ENCODE data around the gene COMMD1.
"Not testable (repeated sequence)": the region's sequence is repeated elsewhere in the genome, so short reads cannot be mapped to it uniquely, and the experiment has no call there.

The COMMD1 gene

DNA sequence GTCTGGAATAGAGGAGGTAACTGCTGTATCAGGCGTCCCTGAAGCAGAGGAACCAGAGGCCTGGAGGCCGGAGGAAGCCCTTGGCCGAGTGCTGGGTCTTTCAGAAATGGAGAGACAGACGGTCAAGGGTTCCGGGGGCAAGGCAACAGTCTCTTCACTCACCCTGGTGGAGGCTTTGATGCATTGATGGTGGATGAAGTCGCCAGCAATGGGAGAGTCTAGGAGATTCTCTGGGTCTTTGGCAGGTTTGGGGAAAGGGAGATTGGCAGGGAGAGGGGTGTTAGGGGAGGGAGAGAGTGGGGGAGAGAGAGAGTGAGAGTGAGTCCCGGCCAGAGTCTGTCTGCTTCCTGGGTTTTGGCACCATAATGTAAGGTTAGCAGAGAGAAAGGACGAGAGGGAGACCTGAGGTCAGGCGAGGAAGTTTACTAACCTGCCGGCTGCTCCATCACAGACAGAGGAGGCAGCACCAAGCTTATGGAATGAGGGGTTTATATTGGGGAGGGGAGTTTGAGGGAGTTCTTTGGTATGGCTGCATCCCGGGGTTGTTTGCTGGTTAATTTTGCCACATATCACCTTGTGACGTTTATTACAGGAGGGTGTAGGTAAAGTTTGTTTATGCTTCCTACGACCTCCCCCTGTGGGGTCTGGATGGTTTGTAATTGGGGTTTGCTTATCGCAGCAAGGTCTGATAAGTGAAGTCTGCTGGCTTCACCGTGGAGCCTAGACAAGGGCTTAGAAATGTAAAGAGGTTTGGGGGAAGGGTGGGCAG lies 19.6 kb downstream of the COMMD1 start:
- DNase-seq, result no peak

DNA sequence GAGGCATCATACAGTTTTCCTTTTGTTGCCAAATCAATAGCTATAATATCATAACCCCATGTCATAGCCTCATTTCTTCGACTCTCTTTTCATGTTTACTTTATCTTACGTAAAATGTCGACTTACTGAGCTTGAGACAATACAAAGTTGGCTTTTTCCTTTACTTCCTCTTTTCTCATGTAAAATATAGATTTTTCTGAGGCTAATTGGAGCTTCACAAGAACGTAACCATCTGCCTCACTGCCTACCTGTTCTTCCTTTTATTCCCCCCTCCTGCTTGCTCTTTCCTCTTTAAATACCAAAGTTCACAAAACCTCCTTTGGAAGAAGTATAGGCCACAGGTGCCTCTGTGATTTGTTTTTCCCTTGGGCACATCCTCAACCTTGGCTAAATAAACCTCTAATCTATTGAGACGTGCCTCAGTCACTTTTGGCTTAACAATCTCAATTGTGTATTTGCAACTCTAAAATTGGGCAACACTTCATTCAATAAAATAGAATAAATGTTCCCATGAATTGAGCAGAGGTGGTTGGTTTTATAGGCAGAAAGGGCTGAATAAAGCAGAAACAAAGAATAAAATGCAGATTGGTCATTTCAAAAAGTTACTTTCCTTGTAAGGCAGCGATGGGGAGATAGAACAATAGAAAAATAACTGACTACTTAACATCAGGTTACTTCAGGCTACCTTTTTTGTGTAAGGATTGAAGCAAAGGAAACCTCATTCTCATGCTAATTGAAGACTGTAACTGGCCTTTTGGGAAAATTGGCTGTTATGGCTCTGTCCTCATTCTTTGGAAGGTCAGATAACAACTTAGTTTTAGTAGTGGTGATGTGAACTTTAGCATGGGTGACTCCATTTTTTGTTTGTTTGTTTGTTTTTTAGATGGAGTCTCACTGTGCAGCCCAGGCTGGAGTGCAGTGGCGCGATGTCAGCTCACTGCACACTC lies 21.3 kb downstream of the COMMD1 start:
- DNase-seq, result no peak

DNA sequence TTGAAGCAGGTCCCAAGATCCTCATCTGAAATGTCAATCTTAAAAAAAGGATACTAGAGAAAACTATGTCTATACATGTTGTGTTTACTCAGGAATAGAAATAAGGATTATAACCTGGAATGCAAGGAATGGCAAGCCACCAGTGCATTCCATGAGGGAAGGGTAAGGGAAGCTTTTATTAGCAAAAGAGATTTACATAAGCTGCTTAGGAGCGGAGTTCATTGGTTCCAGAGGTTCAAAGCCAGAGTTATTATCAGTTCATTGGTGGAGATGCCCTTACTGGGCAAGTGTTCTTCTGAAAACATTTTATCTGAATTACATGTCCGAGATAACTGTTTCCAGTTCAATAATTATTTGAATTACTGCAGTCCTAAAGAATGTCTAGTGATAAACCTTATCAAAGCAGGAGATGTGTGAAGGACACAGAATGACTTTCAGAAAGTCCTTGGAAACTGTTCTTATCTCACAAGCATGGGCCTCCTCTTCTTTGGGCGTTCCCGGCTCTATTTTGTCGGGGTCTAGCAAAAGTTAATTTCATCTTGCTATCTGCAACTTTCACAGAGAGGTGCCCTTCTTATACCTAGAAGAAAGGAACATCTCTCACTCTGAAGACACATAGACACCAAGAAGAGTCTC lies 23.5 kb downstream of the COMMD1 start:
- DNase-seq, result no peak

DNA sequence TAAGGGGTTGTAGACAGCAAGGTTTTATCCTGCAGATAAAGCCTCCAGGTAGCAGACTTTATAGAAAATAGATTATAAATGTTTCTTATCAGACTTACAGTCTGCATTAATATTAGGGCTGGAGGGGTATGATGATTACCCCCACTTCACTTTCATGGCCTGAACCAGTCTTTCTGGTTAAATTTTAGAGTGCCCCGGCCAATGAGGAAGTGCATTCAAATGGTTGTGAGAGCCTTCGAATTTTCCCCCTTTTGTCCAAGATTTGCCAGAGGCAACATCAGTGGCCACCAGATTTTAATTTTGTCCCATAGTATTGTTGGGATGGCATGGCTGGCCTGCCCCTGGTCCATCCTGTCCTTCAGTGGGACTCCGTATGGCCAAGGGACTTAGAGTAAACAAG lies 31.6 kb downstream of the COMMD1 start:
- DNase-seq, result no peak

DNA sequence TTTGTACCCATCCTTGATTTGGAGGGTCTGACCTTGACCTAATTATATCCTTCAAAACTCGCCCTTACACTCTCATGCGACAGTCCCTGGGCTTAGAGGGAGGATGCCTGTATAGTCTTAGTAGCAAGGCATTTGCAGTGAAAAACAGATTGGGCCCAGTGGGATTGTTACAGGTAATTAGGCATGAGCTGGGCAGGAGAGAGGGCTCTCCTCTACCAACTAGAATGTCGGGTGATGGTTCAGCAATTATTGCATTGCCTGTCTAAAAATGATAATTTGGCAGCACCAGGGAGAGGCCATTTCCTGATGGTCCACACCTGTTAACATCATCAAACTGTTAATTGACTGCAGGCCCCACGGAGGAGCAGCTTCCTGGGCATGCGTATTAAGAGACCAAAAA lies 32.4 kb downstream of the COMMD1 start:
- DNase-seq, result no peak

DNA sequence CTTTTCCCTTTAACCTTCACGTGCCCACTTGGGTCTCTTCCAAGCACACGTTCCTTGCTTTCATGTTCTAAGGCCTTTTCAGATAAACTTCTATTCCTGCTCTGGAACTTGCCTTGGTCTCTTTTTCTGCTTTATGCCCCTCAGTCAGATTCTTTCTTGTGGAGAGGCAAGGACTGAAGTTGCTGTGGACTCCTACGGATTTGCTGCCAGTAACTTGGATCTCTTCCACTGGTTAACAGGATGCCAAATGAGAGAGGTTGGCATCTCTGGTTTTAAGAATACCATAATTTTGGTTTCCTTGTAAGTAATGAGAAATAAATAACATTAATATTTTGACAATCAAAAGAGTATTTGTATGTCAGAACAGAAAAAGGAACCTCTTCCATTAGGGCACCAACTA lies 33.0 kb downstream of the COMMD1 start:
- DNase-seq, result no peak

DNA sequence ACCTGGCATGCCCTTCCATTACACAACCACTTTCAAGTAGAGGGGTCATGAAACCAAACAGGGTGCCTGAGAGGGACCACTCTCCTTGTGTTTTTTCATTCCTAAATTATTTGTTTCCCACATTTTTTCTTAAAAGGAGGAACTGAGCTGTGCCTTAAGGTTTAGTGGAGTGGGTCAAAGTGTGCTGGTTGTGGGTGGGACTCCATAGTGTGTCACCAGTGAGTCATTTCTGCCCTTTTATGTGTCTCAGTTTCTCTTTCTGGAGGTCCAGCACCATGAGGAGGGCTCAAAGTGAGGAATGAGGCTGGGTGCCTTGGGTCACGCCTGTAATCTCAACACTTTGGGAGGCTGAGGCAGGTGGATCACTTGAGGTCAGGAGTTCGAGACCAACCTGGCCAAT lies 37.8 kb downstream of the COMMD1 start:
- DNase-seq, result no peak

DNA sequence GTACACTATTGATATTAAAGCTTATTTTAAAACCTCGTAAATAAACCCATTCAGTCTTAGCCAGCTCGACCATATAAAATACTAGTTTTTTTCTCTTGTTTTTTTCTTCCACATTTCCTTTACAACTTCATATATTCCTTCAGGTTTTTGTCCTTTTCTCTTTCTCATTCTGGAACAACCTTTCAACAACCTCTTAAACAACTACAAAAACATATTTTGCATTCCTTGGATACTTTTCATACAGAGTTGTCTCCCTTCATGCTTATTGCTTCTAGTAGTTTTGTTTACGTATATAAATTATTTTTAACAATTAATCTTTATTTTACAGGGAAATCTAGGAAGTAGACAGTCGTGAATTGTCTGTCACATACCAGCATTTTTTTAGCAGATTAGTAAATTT lies 41.2 kb downstream of the COMMD1 start:
- no peak for DNase-seq

DNA sequence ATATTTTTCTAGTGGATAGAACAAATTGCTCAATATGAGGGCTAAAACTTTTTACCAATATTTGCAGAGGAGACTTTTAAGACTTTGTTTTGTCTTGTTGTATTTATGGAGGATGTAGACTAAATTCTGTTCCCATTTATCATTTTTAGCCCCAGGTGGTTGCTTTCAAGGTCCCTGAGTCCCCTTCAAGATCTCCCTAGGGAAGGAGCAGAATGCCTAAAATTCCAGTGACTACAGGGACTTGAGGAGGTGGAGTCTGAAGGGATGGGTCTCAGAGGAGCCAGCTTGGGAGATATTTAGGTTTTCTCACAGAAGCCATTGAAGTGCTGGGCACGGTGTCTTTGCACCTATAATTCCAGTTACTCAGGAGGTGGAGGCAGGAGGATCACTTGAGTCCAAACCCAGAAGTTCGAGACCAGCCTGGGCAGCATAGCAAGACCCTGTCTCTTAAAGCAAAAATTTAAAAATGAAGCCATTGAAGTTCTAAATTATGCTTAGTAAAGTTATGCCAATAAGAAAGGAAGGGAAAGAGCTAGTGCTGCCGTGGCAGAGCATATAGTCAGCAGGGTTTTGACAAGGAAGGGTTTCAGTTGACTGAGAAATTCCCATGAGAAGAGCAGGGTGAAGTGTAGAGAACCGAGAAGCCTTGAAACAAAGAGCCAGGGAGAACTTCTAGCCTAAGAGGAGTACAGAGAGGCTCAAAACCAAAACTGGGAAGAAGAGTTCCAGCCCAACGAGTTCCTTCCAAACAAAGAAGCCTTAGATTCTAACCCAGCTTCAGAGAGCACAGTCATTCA lies 43.4 kb downstream of the COMMD1 start:
- DNase-seq, result no peak

DNA sequence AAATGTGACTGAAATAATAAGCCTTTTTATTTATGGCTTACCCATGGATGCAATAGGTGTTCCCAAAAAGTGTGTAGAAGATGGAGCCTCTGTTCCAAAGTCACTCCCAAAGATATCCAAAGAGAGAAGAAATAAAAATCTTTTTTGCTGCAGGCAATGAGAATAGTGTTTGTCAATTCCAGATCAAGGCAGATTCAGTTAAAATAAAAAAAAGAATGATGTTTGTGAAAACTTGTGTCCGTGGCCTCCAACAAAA lies 43.9 kb downstream of the COMMD1 start:
- no peak for DNase-seq

DNA sequence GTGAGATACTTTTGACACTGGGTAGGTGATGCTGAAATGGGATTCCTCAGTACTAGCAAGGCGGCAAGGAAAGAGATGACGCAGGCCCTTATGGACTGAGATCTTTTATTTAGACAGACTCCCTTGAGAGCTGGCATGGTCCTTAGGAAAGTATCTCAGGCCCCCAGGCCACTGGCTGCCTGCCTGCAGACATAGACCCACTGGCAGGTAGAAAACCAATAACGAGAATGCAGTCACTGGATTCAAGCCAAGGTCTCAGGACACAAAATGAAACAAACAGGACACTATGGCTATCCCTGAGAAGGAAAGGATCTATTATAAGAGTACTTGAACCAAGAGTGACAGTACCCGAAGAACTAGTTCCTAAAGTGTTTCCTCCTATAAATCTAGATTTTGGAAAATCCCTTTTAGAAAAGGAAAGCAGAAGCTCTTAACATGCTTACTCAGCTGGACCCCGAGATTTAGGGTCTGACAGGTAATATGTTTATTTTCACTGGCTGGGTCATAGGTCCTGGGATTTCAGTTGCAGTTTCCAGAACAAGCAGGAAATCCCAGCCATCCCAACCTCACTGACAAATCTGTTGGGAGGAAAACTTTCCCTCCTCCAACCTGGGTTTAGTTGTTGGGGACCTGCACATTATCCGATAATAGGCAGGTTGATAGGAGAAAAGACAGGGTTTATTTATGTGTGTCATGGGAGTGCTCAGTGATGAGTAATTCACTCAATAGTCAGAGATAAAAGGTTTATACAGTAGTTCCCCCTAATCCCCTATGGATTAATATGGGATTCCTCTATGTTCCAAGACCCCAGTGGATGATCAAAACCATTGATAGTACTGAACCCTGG lies 44.5 kb downstream of the COMMD1 start:
- DNase-seq, result no peak

DNA sequence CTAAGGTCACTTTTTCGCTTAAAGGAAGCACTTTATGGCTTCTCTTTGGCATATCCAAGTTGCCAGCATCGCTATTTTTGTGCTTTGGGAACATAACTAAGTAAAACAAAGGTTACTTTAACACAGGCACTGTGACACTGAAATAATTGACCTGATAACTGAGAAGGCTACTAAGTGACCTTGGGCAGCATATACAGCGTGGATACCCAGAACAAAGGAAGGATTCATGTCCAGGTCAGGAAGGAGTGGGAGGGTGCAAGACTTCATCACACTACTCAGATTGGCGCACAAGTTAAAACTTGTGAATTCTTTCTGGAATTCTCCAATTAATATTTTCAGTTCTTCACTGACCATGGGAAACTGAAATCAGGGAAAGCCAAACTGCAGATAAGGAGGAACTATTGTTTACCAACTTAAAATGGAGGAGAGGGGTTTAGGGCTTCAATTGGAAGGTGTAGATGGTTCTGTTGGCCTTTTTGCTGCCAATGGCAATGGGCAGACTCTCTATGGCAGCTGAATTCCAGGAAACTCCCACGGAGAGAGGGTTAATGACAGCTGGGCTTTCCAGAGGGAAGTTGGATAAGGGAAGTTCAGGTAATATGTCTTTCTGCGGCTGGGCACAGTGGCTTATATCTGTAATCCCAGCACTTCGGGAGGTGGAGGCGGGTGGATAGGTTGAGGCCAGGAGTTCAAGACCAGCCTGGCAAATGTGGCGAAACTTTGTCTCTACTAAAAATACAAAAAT lies 45.3 kb downstream of the COMMD1 start:
- DNase-seq, result no peak

DNA sequence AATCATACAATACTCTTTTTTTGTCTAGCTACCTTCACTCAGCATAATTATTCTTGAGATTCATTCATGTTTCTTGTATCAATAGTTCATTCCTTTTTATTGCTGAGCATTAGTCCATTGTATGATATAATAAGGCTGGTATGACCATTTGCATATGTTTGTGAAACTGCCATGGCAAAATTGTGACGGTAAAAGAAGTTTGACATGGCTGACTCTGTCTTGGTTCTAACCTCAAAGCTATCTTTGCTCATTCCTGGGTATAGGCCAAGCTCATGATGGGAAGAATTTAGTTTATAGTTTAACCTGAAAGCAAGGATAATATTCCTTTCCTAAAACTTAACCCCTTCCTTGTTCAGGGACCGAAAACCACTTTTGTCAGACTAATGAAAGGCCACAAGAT lies 46.4 kb downstream of the COMMD1 start:
- DNase-seq, result no peak

DNA sequence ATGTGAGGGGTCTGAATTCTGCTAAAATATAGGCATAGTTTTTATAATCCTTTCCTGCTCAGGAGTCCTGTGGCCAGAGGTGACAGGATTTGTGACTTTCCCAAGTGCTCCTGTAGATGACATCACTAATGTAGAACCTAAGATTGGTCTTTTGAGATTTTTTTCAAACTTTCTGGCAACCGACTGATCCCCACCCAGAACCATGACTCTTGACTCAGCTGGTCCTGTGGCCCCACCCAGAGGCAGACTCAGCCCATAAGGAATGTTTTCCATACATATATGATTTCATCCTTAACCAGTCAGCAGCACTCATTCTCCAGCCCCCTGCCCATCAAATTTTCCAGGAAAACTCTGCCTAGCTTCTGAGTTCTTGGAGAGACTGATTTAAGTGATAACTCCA lies 46.8 kb downstream of the COMMD1 start:
- DNase-seq, result no peak

DNA sequence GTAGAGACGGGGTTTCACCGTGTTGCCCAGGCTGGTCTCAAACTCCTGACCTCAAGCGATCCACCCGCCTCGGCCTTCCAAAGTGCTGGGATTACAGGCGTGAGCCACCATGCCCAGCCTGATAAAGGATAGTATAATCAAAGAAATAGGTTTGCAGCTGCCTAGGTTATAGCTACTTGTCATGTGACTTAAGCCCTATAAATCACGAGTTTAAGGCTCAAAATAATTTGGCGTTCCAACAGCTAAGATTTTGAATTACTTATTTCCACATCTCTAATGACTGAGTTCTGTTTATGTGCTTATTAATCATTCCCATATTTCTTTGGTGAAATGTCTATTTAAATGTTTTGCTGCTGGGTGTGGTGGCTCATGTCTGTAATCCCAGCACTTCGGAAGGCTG lies 49.4 kb downstream of the COMMD1 start:
- not testable (repeated sequence) for DNase-seq

DNA sequence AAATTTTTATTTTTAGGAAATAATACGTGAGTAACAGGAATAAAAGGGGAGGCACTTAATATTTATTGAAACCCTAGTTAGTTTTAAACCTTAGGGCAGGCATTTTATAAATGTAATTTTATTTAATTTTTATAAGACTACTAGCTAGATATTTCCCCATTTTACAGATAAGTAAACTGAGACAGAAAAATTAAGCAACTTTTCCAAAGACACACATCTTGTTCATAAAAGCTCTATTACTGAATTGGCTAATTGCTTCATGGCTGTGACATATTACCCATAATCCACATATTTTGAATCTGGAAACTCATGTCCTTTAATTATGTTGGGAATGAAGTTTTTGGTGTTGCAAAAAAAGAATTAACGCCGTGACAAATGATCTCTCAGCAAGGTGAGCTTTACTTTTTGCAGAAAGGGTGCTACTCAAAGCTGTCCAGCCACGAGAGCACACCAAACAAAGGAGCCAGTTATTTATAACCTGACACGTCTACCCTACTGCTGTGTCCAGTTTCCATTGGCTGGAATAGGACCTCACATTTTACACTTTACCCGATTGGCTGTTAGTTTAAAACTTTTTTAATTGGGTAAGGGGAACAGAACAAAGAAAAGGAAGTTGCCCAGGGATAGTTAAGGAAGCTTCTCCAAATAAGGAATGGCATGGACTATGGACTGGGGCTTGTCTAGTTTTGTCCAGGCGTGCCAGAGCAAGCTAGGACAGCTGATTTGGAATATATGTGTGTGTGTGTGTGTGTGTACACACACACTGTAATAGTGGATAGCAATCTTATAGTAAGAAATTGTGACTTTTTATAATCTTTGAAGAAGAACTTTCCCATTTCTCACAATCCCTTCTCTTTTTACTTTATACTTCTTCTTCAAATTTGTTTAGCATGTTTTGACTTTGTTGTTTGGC lies 54.2 kb downstream of the COMMD1 start:
- DNase-seq, result no peak

DNA sequence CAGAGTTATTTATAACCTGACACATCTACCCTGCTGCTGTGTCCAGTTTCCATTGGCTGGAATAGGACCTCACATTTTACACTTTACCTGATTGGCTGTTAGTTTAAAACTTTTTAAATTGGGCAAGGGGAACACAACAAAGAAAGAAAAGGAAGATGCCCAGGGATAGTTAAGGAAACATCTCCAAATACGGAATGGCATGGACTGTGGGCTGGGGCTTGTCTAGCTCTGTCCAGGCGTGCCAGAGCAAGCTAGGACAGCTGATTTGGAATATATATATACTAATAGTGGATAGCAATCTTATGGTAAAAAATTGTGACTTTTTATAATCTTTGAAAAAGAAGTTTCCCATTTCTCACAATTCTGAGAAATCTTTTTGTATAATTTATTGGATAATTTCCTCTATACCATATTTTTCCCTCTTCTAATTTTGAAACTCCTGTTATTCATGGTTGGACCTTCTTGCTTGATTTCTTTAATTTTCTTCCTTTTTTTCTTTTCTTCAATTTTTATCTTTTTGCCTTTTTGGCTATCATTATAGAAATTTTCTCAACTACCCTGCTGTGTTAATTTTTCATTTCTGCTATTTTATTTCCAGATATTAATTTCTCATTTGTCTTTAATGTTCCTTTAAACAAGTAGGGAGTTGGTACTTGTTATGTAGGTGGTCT lies 55.9 kb downstream of the COMMD1 start:
- DNase-seq, result no peak

DNA sequence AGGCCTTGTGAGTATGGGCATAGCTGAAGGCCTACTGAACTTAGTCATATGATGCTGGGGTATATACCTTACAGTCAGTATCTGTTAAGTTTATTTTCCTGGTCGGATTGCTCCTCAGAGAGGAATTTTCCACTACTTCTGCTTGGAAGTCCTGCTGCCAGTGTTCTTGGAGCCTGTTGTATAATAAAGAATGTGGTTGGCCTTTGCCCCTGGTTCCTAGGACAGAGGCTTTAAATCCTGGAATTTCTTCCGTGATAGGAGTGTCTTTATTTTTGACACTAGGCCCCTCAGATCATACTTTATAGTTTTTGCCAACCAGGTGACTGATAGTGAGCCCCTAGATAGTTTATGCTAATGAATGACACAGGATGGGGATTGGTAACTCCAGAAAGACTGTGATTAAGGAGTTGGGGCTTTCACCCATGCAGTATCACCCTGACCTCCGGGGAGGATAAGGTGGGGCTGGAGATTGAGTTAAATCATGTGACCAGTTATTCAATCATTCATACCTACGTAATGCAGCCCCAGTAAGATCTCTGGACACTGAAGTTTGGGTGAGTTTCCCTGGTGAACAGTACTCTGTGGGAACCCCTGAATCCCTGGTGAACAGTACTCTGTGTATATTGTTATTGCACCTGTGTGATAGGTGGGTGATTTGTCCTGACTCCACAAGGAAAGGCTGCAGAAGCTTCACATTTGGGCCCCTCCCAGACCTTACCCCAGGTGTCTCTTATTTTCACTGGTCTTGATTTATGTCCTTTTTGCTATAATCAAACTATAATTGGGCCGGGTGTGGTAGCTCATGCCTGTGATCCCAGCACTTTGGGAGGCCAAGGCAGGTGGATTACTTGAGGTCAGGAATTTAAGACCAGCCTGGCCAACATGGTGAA lies 56.9 kb downstream of the COMMD1 start:
- DNase-seq, result no peak

Measured in stimulated activated CD4-positive, alpha-beta T cell treated with anti-CD3 and anti-CD28 coated beads, Interleukin-15, amount 100 ng/mL, for 24 hours (primary cell).